Measurements from ENCODE around the gene SLX1A. TPM values are rescaled to one million over a fixed set of nuclear protein-coding genes. Genes with fewer than 3 reads are reported as not detected.
"Not testable (repeated sequence)": the region's sequence is repeated elsewhere in the genome, so short reads cannot be mapped to it uniquely, and the experiment has no call there.

The SLX1A gene
- total RNA-seq, 1 donor, result 19.9 TPM

DNA sequence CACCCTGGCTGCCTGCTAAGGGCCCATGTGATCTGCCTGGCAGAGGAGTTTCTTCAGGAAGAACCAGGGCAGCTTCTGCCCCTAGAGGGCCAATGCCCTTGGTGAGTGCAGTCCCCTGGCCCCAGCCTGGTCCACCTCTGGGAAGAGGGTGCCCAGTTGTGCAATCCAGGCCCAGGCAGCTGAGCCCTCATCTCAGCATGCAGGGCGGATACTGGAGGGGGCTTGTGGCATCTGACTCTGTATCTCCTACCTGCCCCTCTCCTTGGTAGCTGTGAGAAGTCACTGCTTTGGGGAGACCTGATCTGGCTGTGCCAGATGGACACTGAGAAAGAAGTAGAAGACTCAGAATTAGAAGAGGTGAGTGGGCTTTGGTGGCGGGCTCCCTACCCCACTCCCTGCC lies 3.3 kb downstream of the SLX1A start:
- not testable (repeated sequence) for H4K20me1 ChIP-seq (ENCODE audit: insufficient read depth, low read length); H3K79me2 ChIP-seq (ENCODE audit: insufficient read depth, low read length); H3K4me1 ChIP-seq (ENCODE audit: insufficient read depth, low read length)

GRCh38 chr16:30199049-30199448 lies 5.4 kb downstream of the SLX1A start, which contains the start of gene SULT1A3:
SULT1A3 (plus strand) TSS chr16:30199255; CDS start chr16:30200729, 1,474 bp downstream.
- DNase-seq (ENCODE audit: insufficient read length, low spot score, missing footprints); H3K79me2 ChIP-seq (ENCODE audit: insufficient read depth, low read length); H3K4me2 ChIP-seq (ENCODE audit: insufficient read depth, low read length); H3K4me1 ChIP-seq (ENCODE audit: insufficient read depth, low read length); H3K27me3 ChIP-seq (ENCODE audit: insufficient read depth, low read length); H4K20me1 ChIP-seq (ENCODE audit: insufficient read depth, low read length); H2AFZ ChIP-seq (ENCODE audit: low read length); H3K27ac ChIP-seq (ENCODE audit: low read depth, low read length); H3K9me3 ChIP-seq (ENCODE audit: low read depth, low read length); H3K4me3 ChIP-seq (ENCODE audit: insufficient read depth, low read length); H3K36me3 ChIP-seq (ENCODE audit: insufficient read depth, low read length): not testable (repeated sequence)

More for the DNA sequence above, 3.3 kb downstream of the SLX1A start:
- not testable (repeated sequence) for H3K36me3 ChIP-seq (ENCODE audit: insufficient read depth, low read length); H3K4me2 ChIP-seq (ENCODE audit: insufficient read depth, low read length); H2AFZ ChIP-seq (ENCODE audit: low read length); H3K27me3 ChIP-seq (ENCODE audit: insufficient read depth, low read length); H3K9me3 ChIP-seq (ENCODE audit: low read depth, low read length); H3K4me3 ChIP-seq (ENCODE audit: insufficient read depth, low read length); H3K27ac ChIP-seq (ENCODE audit: low read depth, low read length); DNase-seq (ENCODE audit: insufficient read length, low spot score, missing footprints)

DNA sequence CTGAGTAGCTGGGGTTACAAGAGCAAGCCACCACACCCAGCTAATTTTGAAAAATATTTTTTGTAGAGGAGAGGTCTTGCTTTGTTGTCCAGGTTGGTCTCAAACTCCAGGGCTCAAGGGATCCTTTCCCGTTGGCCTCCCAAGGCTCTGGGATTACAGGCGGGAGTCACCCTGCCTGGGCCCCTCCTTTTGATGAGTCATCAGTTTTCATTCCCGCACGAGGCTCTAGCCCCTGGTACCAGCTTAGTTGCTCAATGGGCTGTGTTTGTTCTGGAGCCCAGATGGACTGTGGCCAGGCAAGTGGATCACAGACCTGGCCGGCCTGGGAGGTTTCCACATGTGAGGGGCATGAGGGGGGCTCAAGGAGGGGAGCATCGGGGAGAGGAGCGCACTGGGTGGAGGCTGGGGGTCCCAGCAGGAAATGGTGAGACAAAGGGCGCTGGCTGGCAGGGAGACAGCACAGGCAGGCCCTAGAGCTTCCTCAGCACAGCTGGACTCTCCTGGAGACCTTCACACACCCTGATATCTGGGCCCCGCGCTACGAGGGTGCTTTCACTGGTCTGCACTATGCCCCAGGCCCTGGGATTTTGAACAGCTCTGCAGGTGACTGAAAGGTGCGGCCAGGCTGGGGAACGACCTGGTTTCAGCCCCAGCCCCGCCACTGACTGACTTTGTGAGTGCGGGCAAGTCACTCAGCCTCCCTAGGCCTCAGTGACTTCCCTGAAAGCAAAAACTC lies 6.1 kb downstream of the SLX1A start:
- DNase-seq (ENCODE audit: insufficient read length, low spot score, missing footprints), result not testable (repeated sequence)

GRCh38 chr16:30205541-30206236 lies 12.0 kb downstream of the SLX1A start:
- not testable (repeated sequence) for DNase-seq (ENCODE audit: insufficient read length, low spot score, missing footprints); H3K4me2 ChIP-seq (ENCODE audit: insufficient read depth, low read length); H3K4me1 ChIP-seq (ENCODE audit: insufficient read depth, low read length); H4K20me1 ChIP-seq (ENCODE audit: insufficient read depth, low read length); H3K36me3 ChIP-seq (ENCODE audit: insufficient read depth, low read length); H2AFZ ChIP-seq (ENCODE audit: low read length); H3K79me2 ChIP-seq (ENCODE audit: insufficient read depth, low read length); H3K9me3 ChIP-seq (ENCODE audit: low read depth, low read length); H3K27me3 ChIP-seq (ENCODE audit: insufficient read depth, low read length); H3K27ac ChIP-seq (ENCODE audit: low read depth, low read length)
- peak overlapping the region; percentile 65 for H3K4me3 ChIP-seq (ENCODE audit: insufficient read depth, low read length)

More for the DNA sequence above, 6.1 kb downstream of the SLX1A start:
- not testable (repeated sequence) for H3K36me3 ChIP-seq (ENCODE audit: insufficient read depth, low read length); H2AFZ ChIP-seq (ENCODE audit: low read length); H3K4me2 ChIP-seq (ENCODE audit: insufficient read depth, low read length); H3K27me3 ChIP-seq (ENCODE audit: insufficient read depth, low read length); H3K79me2 ChIP-seq (ENCODE audit: insufficient read depth, low read length); H4K20me1 ChIP-seq (ENCODE audit: insufficient read depth, low read length); H3K9me3 ChIP-seq (ENCODE audit: low read depth, low read length); H3K4me3 ChIP-seq (ENCODE audit: insufficient read depth, low read length); H3K27ac ChIP-seq (ENCODE audit: low read depth, low read length); H3K4me1 ChIP-seq (ENCODE audit: insufficient read depth, low read length)

GRCh38 chr16:30206252-30206651 lies 12.6 kb downstream of the SLX1A start:
- not testable (repeated sequence) for H4K20me1 ChIP-seq (ENCODE audit: insufficient read depth, low read length); H3K27ac ChIP-seq (ENCODE audit: low read depth, low read length); H3K9me3 ChIP-seq (ENCODE audit: low read depth, low read length); H3K79me2 ChIP-seq (ENCODE audit: insufficient read depth, low read length); H3K4me1 ChIP-seq (ENCODE audit: insufficient read depth, low read length); DNase-seq (ENCODE audit: insufficient read length, low spot score, missing footprints); H2AFZ ChIP-seq (ENCODE audit: low read length); H3K4me2 ChIP-seq (ENCODE audit: insufficient read depth, low read length); H3K36me3 ChIP-seq (ENCODE audit: insufficient read depth, low read length); H3K27me3 ChIP-seq (ENCODE audit: insufficient read depth, low read length)
- H3K4me3 ChIP-seq (ENCODE audit: insufficient read depth, low read length), result peak overlapping the region; percentile 65

DNA sequence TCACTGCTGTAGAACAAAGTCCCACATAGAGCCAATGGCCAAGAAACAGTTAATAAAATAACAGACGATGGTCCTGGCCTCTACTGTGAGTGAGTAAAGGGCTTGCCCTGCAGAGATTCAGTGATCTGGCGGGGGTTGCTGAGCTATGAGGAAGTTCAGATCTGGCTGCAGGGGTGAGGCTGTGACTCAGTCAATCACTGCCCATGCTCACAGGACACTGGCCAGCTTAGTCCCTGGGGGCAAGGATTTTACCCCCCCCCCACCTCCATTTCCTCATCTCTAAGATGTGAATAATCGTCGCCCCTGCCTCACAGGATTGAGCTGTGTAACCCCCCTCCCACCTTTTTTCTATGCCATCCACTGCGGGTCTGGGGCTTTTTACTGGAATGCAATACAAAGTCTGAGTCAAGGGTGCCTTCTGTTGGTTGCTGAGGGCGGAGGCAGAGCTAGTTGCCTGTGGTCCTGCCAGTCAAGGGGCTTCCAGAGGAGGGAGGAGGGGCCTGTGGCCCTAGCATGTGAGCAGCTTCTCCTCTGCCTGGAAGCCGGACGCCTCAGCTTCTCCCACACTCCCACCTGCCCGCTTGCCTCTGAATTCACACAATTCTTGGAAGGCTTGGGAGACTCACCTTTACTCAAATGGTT lies 13.5 kb downstream of the SLX1A start:
- H3K79me2 ChIP-seq (ENCODE audit: insufficient read depth, low read length); DNase-seq (ENCODE audit: insufficient read length, low spot score, missing footprints); H4K20me1 ChIP-seq (ENCODE audit: insufficient read depth, low read length); H3K4me2 ChIP-seq (ENCODE audit: insufficient read depth, low read length); H3K27ac ChIP-seq (ENCODE audit: low read depth, low read length); H3K36me3 ChIP-seq (ENCODE audit: insufficient read depth, low read length); H3K4me1 ChIP-seq (ENCODE audit: insufficient read depth, low read length); H3K4me3 ChIP-seq (ENCODE audit: insufficient read depth, low read length); H3K9me3 ChIP-seq (ENCODE audit: low read depth, low read length); H3K27me3 ChIP-seq (ENCODE audit: insufficient read depth, low read length); H2AFZ ChIP-seq (ENCODE audit: low read length): not testable (repeated sequence)

- H3K4me1 ChIP-seq (ENCODE audit: insufficient read depth, low read length); H3K4me3 ChIP-seq (ENCODE audit: insufficient read depth, low read length); H3K4me2 ChIP-seq (ENCODE audit: insufficient read depth, low read length); H3K9me3 ChIP-seq (ENCODE audit: low read depth, low read length); H3K27me3 ChIP-seq (ENCODE audit: insufficient read depth, low read length); H4K20me1 ChIP-seq (ENCODE audit: insufficient read depth, low read length); H3K36me3 ChIP-seq (ENCODE audit: insufficient read depth, low read length); H3K27ac ChIP-seq (ENCODE audit: low read depth, low read length); H3K79me2 ChIP-seq (ENCODE audit: insufficient read depth, low read length); H2AFZ ChIP-seq (ENCODE audit: low read length); DNase-seq (ENCODE audit: insufficient read length, low spot score, missing footprints): not testable (repeated sequence)
Observed at GRCh38 chr16:30209032-30209431, 15.4 kb downstream of the SLX1A start.

DNA sequence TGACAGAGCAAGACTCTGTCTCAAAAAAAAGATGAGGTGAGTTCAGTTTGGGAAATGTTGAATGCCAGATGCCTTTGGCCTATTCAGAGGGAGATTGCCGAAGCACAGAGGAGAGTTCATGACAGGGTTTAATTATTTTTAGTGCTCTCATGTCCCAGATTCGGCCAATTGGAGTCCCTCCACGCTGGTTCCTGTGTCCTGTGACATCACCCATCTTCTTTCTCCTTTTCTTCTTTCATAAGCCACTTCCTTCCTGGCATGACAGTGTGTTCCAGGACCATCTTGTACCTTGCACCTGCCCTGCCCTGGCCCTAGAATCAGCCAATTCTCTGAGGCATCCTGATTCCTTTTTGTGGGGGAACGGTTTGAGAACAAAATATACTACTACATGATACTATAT lies 17.7 kb downstream of the SLX1A start:
- H3K9me3 ChIP-seq (ENCODE audit: low read depth, low read length); H3K4me1 ChIP-seq (ENCODE audit: insufficient read depth, low read length); H3K27me3 ChIP-seq (ENCODE audit: insufficient read depth, low read length); H4K20me1 ChIP-seq (ENCODE audit: insufficient read depth, low read length); DNase-seq (ENCODE audit: insufficient read length, low spot score, missing footprints); H2AFZ ChIP-seq (ENCODE audit: low read length); H3K36me3 ChIP-seq (ENCODE audit: insufficient read depth, low read length); H3K79me2 ChIP-seq (ENCODE audit: insufficient read depth, low read length); H3K27ac ChIP-seq (ENCODE audit: low read depth, low read length); H3K4me2 ChIP-seq (ENCODE audit: insufficient read depth, low read length); H3K4me3 ChIP-seq (ENCODE audit: insufficient read depth, low read length): not testable (repeated sequence)
